Measurements from ENCODE around the gene BTD. TPM values are rescaled to one million over a fixed set of nuclear protein-coding genes. Genes with fewer than 3 reads are reported as not detected.

Gene BTD
- total RNA-seq, 1 donor from 2014 or later, result 13.1 TPM

GRCh38 chr3:15676259-15676658 lies 74.7 kb downstream of the BTD start:
- DNase-seq (ENCODE audit: low spot score), result no peak
- peaks cover 6% of the 10 kb centered on the region for H3K4me1 Mint-ChIP-seq (ENCODE audit: unreplicated experiment)
- H3K27me3 Mint-ChIP-seq (ENCODE audit: unreplicated experiment), result no peaks in the 10 kb centered on the region
- no peak overlapping the region for H3K4me3 Mint-ChIP-seq (ENCODE audit: unreplicated experiment)
- no peak overlapping the region for H3K27ac Mint-ChIP-seq (ENCODE audit: unreplicated experiment)
- no peaks in the 10 kb centered on the region for H3K9me3 Mint-ChIP-seq (ENCODE audit: unreplicated experiment)
- no peak for TF ChIP-seq CTCF (IDR thresholded peaks at IDR 0.05; ENCODE audit: unreplicated experiment)
- no peaks in the 10 kb centered on the region for H3K36me3 Mint-ChIP-seq (ENCODE audit: low read depth, unreplicated experiment)

GRCh38 chr3:15679306-15679705 lies 77.8 kb downstream of the BTD start:
- Mint-ChIP-seq H3K27ac (ENCODE audit: unreplicated experiment) (peak overlapping the region; percentile 49), H3K4me3 (ENCODE audit: unreplicated experiment) (no peak overlapping the region), H3K27me3 (ENCODE audit: unreplicated experiment) (no peaks in the 10 kb centered on the region), H3K36me3 (ENCODE audit: low read depth, unreplicated experiment) (no peaks in the 10 kb centered on the region), H3K9me3 (ENCODE audit: unreplicated experiment) (no peaks in the 10 kb centered on the region), H3K4me1 (ENCODE audit: unreplicated experiment) (peaks cover 6% of the 10 kb centered on the region)
- DNase-seq (ENCODE audit: low spot score), result no peak
- no peak for TF ChIP-seq CTCF (IDR thresholded peaks at IDR 0.05; ENCODE audit: unreplicated experiment)

GRCh38 chr3:15681668-15682067 lies 80.1 kb downstream of the BTD start:
- H3K27ac Mint-ChIP-seq (ENCODE audit: unreplicated experiment), result no peak overlapping the region
- H3K27me3 Mint-ChIP-seq (ENCODE audit: unreplicated experiment), result no peaks in the 10 kb centered on the region
- peaks cover 8% of the 10 kb centered on the region for H3K4me1 Mint-ChIP-seq (ENCODE audit: unreplicated experiment)
- DNase-seq (ENCODE audit: low spot score), result no peak
- H3K9me3 Mint-ChIP-seq (ENCODE audit: unreplicated experiment), result no peaks in the 10 kb centered on the region
- no peak for TF ChIP-seq CTCF (IDR thresholded peaks at IDR 0.05; ENCODE audit: unreplicated experiment)
- H3K36me3 Mint-ChIP-seq (ENCODE audit: low read depth, unreplicated experiment), result no peaks in the 10 kb centered on the region
- no peak overlapping the region for H3K4me3 Mint-ChIP-seq (ENCODE audit: unreplicated experiment)

GRCh38 chr3:15682561-15683185 lies 81.1 kb downstream of the BTD start:
- Mint-ChIP-seq H3K36me3 (ENCODE audit: low read depth, unreplicated experiment) (no peaks in the 10 kb centered on the region), H3K4me1 (ENCODE audit: unreplicated experiment) (peaks cover 8% of the 10 kb centered on the region), H3K9me3 (ENCODE audit: unreplicated experiment) (no peaks in the 10 kb centered on the region), H3K27me3 (ENCODE audit: unreplicated experiment) (no peaks in the 10 kb centered on the region), H3K27ac (ENCODE audit: unreplicated experiment) (no peak overlapping the region), H3K4me3 (ENCODE audit: unreplicated experiment) (no peak overlapping the region)
- DNase-seq (ENCODE audit: low spot score), result no peak
- TF ChIP-seq CTCF (IDR thresholded peaks at IDR 0.05; ENCODE audit: unreplicated experiment), result no peak

- Mint-ChIP-seq H3K4me1 (ENCODE audit: unreplicated experiment) (peaks cover 8% of the 10 kb centered on the region), H3K27me3 (ENCODE audit: unreplicated experiment) (no peaks in the 10 kb centered on the region), H3K4me3 (ENCODE audit: unreplicated experiment) (no peak overlapping the region), H3K27ac (ENCODE audit: unreplicated experiment) (no peak overlapping the region), H3K36me3 (ENCODE audit: low read depth, unreplicated experiment) (no peaks in the 10 kb centered on the region), H3K9me3 (ENCODE audit: unreplicated experiment) (no peaks in the 10 kb centered on the region)
- no peak for DNase-seq (ENCODE audit: low spot score)
- TF ChIP-seq CTCF (IDR thresholded peaks at IDR 0.05; ENCODE audit: unreplicated experiment), result no peak
Observed at GRCh38 chr3:15683253-15683652, 81.7 kb downstream of the BTD start.

Measured in endothelial cell (in vitro differentiated cells).